OCI-LY1 (cell line): ENCODE data around the gene PARD3B.

Source experiments
- CTCF ChIP-seq: fragments of 200-600 bp; sonication (generic), shearing (Covaris generic); IDR thresholded peaks from 2 replicates; pipeline ENCODE4 v1.5.1; 2017; ENCODE audit warnings: mild to moderate bottlenecking, antibody characterized with exemption, low read length, moderate library complexity, mixed read lengths
- EZH2 ChIP-seq: fragments of 200-600 bp; sonication (generic), shearing (Covaris generic); IDR thresholded peaks from 2 replicates; pipeline ENCODE4 v1.8.0; 2017; ENCODE audit warnings: borderline replicate concordance, mixed run types, mild to moderate bottlenecking, antibody characterized with exemption, low read length, moderate library complexity, mixed read lengths

- TF ChIP-seq CTCF (no peak), EZH2 (no peak)
Observed at GRCh38 chr2:205034034-205034433, 488.8 kb downstream of the PARD3B start.
